Measurements from ENCODE around the gene PSMD3.

DNA sequence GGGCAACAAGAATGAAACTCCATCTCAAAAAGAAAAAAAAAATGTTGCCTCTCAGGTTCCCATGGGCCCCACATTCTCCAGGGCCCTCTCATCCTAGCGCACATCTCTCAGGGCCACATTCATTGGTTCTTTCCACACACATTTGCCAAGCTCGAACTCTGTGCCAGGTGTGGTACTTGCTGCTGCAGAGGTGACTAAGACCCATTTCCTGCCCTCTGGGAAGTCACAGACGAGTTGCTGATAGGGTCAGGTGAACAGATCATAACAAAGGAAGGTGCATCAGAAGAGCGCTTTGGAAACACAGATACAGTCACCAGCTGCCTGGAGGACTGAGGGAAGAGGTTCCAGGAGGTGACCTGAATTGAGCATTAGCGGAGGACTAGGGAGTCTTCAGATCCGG is 16.8 kb upstream of the PSMD3 start:
- TF ChIP-seq, protein P1, sequence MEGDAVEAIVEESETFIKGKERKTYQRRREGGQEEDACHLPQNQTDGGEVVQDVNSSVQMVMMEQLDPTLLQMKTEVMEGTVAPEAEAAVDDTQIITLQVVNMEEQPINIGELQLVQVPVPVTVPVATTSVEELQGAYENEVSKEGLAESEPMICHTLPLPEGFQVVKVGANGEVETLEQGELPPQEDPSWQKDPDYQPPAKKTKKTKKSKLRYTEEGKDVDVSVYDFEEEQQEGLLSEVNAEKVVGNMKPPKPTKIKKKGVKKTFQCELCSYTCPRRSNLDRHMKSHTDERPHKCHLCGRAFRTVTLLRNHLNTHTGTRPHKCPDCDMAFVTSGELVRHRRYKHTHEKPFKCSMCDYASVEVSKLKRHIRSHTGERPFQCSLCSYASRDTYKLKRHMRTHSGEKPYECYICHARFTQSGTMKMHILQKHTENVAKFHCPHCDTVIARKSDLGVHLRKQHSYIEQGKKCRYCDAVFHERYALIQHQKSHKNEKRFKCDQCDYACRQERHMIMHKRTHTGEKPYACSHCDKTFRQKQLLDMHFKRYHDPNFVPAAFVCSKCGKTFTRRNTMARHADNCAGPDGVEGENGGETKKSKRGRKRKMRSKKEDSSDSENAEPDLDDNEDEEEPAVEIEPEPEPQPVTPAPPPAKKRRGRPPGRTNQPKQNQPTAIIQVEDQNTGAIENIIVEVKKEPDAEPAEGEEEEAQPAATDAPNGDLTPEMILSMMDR (IDR thresholded peaks at IDR 0.05; ENCODE audit: poor library complexity), result no peak
- TF ChIP-seq EZH2phosphoT487 (IDR thresholded peaks at IDR 0.05; ENCODE audit: low read depth, severe bottlenecking, unreplicated experiment), result no peak
